ENCODE data around the gene PAQR4. TPM values are rescaled to one million over a fixed set of nuclear protein-coding genes. Genes with fewer than 3 reads are reported as not detected.

PAQR4 gene
- total RNA-seq, 1 donor from 2014 or later: 9.2 TPM

DNA sequence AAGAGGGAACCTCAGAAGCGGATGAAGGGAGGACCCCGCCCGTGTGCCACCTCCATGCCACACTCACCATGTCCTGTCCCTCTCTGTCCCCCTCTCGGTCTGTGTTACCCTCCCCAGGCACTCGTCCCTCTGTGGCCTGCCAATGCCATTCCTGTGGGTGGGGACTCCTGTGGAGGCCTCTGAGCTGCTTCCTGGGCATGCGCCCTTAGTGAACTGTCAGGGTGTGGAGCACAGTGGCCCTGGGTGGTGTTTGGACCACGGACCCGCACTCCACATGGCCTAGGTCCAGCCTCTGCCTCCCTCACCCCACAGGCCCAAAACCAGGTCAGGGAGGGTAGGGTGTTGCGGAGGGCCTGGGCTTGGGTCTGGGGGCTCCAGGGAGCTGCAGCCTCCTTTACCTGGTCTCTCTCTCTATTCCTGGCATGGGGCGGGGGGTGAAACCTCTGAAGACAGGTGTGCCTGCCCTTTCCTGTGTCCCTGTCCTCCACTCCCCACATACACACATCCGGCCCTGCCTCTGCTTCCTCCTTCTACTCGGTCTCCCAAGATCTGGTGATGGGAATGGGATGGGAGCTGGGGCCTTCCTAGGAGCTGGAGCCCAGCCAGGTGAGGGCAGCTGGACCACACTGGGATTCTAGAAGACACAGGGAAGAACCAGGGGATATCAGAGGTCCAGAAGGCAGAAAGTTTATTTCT is 22.6 kb downstream of the PAQR4 start:
- intact Hi-C loops (cut with DNase I): no loop called here
- no peaks in the 10 kb centered on the region for H3K27me3 ChIP-seq

DNA sequence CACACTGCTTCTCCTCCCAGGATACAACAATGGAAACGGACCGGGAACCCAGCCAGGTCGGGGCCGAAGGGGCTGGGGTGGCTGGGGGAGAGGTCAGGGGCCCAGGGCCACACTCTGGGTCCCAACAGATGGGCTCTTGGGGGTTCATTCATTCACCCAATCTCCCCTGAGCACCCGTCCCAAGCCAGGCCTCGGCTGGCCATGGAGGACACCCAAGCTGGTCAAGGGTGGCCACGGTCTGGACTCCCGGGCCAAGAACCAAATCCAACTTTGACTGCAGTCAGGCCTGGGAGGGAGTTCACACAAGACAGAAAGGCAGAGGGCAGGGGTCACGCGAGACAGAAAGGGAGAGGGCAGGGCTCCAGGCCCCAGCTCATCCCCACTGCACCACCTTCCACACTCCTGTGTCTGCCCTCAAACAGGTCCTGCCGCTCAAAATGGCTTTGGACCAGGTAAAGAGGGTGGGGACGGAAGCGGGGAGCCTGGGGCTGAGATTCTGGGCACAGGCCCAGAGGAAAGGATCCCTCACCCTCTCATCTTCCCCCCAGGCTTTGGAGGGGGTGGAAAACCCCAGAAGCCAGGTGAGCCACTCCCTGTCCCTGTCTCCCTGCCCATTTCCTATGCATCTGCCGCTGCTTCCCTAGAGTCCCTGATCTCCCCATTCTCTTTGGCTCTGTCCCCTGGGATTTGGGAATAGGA is 23.4 kb downstream of the PAQR4 start:
- no peaks in the 10 kb centered on the region for H3K36me3 ChIP-seq
- H3K4me3 ChIP-seq: no peak overlapping the region
- intact Hi-C loops (cut with DNase I): no loop called here
- TF ChIP-seq, protein P1, sequence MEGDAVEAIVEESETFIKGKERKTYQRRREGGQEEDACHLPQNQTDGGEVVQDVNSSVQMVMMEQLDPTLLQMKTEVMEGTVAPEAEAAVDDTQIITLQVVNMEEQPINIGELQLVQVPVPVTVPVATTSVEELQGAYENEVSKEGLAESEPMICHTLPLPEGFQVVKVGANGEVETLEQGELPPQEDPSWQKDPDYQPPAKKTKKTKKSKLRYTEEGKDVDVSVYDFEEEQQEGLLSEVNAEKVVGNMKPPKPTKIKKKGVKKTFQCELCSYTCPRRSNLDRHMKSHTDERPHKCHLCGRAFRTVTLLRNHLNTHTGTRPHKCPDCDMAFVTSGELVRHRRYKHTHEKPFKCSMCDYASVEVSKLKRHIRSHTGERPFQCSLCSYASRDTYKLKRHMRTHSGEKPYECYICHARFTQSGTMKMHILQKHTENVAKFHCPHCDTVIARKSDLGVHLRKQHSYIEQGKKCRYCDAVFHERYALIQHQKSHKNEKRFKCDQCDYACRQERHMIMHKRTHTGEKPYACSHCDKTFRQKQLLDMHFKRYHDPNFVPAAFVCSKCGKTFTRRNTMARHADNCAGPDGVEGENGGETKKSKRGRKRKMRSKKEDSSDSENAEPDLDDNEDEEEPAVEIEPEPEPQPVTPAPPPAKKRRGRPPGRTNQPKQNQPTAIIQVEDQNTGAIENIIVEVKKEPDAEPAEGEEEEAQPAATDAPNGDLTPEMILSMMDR (IDR thresholded peaks at IDR 0.05): no peak
- DNase-seq (ENCODE audit: low spot score in 2 of 2): no peak
- H3K9me3 ChIP-seq: no peaks in the 10 kb centered on the region
- H3K27ac ChIP-seq: no peak overlapping the region
- no peaks in the 10 kb centered on the region for H3K27me3 ChIP-seq
- H3K4me1 ChIP-seq: no peaks in the 10 kb centered on the region

More for the DNA sequence above, 22.6 kb downstream of the PAQR4 start:
- no peaks in the 10 kb centered on the region for H3K36me3 ChIP-seq
- no peak overlapping the region for H3K27ac ChIP-seq
- no peaks in the 10 kb centered on the region for H3K9me3 ChIP-seq
- no peak overlapping the region for H3K4me3 ChIP-seq
- no peak for DNase-seq (ENCODE audit: low spot score in 2 of 2)
- TF ChIP-seq, protein P1 (IDR thresholded peaks at IDR 0.05): no peak
- no peaks in the 10 kb centered on the region for H3K4me1 ChIP-seq

DNA sequence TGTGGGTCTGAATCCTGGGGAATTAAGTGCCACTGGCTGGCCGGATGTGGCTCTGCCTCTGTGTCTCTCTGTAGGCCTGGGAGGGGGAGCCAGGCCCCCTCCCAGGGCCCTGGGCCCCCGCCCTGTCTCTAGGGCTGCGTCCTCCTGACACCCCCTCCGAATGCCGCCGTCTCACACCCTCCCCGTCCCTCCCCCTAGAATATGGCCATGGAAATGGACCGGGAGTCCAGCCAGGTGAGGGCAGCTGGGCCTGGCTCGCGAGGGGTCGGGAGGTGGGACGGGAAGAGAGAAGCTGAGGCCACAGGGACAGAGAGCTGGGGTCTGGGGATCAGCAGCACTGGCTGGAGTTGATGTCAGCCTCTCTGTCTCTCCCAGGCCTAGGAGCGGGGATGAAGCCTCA is 27.1 kb downstream of the PAQR4 start:
- TF ChIP-seq, protein P1 (IDR thresholded peaks at IDR 0.05): no peak
- DNase-seq (ENCODE audit: low spot score in 2 of 2): no peak
- Histone ChIP-seq H3K27ac (no peak overlapping the region), H3K36me3 (no peaks in the 10 kb centered on the region), H3K9me3 (no peaks in the 10 kb centered on the region), H3K27me3 (no peaks in the 10 kb centered on the region), H3K4me3 (no peak overlapping the region), H3K4me1 (no peaks in the 10 kb centered on the region)
- intact Hi-C loops (cut with DNase I): no loop called here

DNA sequence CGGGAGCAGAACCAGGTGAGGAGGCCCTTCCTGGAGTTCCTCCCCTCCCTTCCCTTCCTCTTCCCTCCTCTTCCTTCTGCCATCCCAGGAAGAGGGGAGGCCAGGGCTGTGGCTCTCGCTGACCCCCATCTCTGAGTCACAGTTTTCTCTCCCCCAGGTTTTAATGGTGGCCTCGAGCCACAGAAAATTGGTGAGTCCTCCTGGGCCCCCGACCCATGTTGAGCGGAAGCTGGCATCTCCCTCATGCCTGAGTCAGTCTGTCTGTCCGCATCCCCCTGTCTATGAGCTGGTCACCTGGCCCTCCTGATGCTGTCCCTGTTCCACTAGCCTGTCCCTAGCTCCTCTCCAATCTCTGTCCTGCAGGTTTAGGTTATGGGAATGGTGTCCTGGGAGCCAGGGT is 30.8 kb downstream of the PAQR4 start:
- Histone ChIP-seq H3K27me3 (peaks cover 1% of the 10 kb centered on the region), H3K4me3 (no peak overlapping the region), H3K4me1 (peaks cover 0 to 3% of the 10 kb centered on the region in 2 donors), H3K27ac (no peak overlapping the region), H3K9me3 (no peaks in the 10 kb centered on the region), H3K36me3 (no peaks in the 10 kb centered on the region)
- intact Hi-C loops (cut with DNase I): no loop called here
- no peak for DNase-seq (ENCODE audit: low spot score in 2 of 2)
- TF ChIP-seq, protein P1 (IDR thresholded peaks at IDR 0.05): no peak

DNA sequence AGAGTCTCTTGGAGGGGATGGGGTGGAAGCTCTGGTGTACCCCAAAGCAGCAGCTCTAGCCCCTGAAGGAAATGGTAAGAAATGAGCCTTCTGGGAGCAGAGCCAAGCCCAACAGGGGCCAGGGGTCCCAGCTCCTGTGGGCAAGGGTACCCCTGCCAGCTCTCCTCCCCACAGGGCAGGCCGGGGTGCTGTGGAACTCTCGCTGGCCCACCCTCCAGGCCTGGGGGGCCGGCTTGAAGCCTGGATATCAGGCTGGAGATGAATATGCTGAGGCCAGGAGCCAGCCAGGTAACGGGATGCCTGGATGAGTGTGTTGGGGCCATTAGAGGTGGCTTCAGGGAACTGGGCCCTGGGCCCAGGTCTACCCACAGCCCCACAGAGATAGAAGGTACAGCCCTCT is 31.4 kb downstream of the PAQR4 start:
- no peak for DNase-seq (ENCODE audit: low spot score in 2 of 2)
- intact Hi-C loops (cut with DNase I): no loop called here
- H3K36me3 ChIP-seq: no peaks in the 10 kb centered on the region
- H3K9me3 ChIP-seq: no peaks in the 10 kb centered on the region
- peaks cover 5% of the 10 kb centered on the region for H3K27me3 ChIP-seq
- TF ChIP-seq, protein P1 (IDR thresholded peaks at IDR 0.05): no peak
- no peak overlapping the region for H3K27ac ChIP-seq
- no peak overlapping the region for H3K4me3 ChIP-seq
- H3K4me1 ChIP-seq: peaks cover 0 to 4% of the 10 kb centered on the region in 2 donors
